HEK293T (cell line): ENCODE data around the gene UEVLD.

Experiments
- CTCF ChIA-PET: fragments of 350-600 bp; formaldehyde crosslinking; extraction: SDS; loops from one replicate; lab custom pipeline; 2021; ENCODE audit warnings: antibody characterized with exemption, inconsistent platforms; lab: Yijun Ruan, JAX
- POLR2A ChIA-PET: fragments of 350-600 bp; formaldehyde crosslinking; extraction: SDS; loops from one replicate; lab custom pipeline; 2020; ENCODE audit warnings: antibody characterized with exemption, inconsistent platforms; lab: Yijun Ruan, JAX
- DNase-seq: peaks from one replicate; pipeline ENCODE4 v3.0.0; 2012; ENCODE audit warnings: mixed read lengths; ENCODE audit errors: extremely low spot score
- ARNT ChIP-seq: fragments of 450-650 bp; IDR thresholded peaks from 2 replicates; pipeline ENCODE4 v1.6.1; 2017; ENCODE audit warnings: mild to moderate bottlenecking
- BHLHE40 ChIP-seq: fragments of 450-650 bp; IDR thresholded peaks from 2 replicates; pipeline ENCODE4 v1.6.1; 2016; ENCODE audit warnings: mild to moderate bottlenecking, moderate library complexity, borderline replicate concordance
- CTBP1 ChIP-seq: fragments of 450-650 bp; IDR thresholded peaks from 2 replicates; pipeline ENCODE4 v1.6.1; 2016; ENCODE audit warnings: borderline replicate concordance
- ELF4 ChIP-seq: fragments of 450-650 bp; IDR thresholded peaks from 2 replicates; pipeline ENCODE4 v1.6.1; 2017; ENCODE audit warnings: antibody characterized with exemption
- FOXA1 ChIP-seq: fragments of 450-650 bp; IDR thresholded peaks from 2 replicates; pipeline ENCODE4 v1.6.1; 2016; ENCODE audit warnings: mild to moderate bottlenecking
- FOXK2 ChIP-seq: fragments of 450-650 bp; IDR thresholded peaks from 2 replicates; pipeline ENCODE4 v1.6.1; 2016; ENCODE audit warnings: mild to moderate bottlenecking
- FOXM1 ChIP-seq: fragments of 450-650 bp; IDR thresholded peaks from 2 replicates; pipeline ENCODE4 v1.6.1; 2017; ENCODE audit warnings: mild to moderate bottlenecking, borderline replicate concordance
- HDGF ChIP-seq: fragments of 450-650 bp; IDR thresholded peaks from 2 replicates; pipeline ENCODE4 v1.6.1; 2017; ENCODE audit warnings: antibody characterized with exemption, borderline replicate concordance
- L3MBTL2 ChIP-seq: fragments of 450-650 bp; conservative IDR thresholded peaks from 2 replicates; pipeline ENCODE4 v1.6.1; 2016; ENCODE audit warnings: mild to moderate bottlenecking
- LEF1 ChIP-seq: fragments of 450-650 bp; IDR thresholded peaks from 2 replicates; pipeline ENCODE4 v1.6.1; 2017; ENCODE audit warnings: mild to moderate bottlenecking, borderline replicate concordance
- NFRKB ChIP-seq: fragments of 450-650 bp; IDR thresholded peaks from 2 replicates; pipeline ENCODE4 v1.6.1; 2016; ENCODE audit warnings: mild to moderate bottlenecking, moderate library complexity
- SP1 ChIP-seq: fragments of 450-650 bp; IDR thresholded peaks from 2 replicates; pipeline ENCODE4 v1.6.1; 2017
- SUZ12 ChIP-seq: fragments of 450-650 bp; IDR thresholded peaks from 2 replicates; pipeline ENCODE4 v1.6.1; 2016; ENCODE audit warnings: mild to moderate bottlenecking
- TARDBP ChIP-seq: fragments of 450-650 bp; IDR thresholded peaks from 2 replicates; pipeline ENCODE4 v1.6.1; 2016
- ZNF384 ChIP-seq: fragments of 450-650 bp; IDR thresholded peaks from 2 replicates; pipeline ENCODE4 v1.6.1; 2016
- TF ChIP-seq, protein P1 (sequence below): fragments of 450-650 bp; IDR thresholded peaks from 2 replicates; pipeline ENCODE4 v1.6.1; 2016

UEVLD gene

DNA sequence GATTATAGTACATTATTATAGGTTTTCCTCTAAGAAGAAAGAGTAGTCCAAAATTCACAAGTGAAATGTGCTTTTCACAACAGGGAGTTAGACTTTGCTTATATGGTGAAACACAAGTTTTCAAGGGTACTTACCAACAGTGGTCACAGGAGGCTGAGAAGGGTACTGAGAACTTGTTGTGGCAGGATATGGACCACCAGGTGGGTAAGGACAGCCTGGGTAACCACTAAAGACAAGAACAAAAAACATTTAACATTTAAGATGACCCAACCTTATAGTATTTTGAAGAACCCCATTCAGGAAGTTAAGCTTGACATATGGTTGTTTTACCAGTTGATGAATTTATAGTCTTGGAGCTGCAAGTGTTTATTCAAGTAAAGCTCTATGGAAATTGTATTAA lies 86.2 kb downstream of the UEVLD start:
- TF ChIP-seq, protein P1, sequence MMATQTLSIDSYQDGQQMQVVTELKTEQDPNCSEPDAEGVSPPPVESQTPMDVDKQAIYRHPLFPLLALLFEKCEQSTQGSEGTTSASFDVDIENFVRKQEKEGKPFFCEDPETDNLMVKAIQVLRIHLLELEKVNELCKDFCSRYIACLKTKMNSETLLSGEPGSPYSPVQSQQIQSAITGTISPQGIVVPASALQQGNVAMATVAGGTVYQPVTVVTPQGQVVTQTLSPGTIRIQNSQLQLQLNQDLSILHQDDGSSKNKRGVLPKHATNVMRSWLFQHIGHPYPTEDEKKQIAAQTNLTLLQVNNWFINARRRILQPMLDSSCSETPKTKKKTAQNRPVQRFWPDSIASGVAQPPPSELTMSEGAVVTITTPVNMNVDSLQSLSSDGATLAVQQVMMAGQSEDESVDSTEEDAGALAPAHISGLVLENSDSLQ = no peak
- TF ChIP-seq BHLHE40 (no peak), SP1 (no peak), CTBP1 (no peak), ARNT (no peak), LEF1 (no peak), ELF4 (no peak), HDGF (no peak)
- DNase-seq = no peak
- ChIA-PET CTCF (no interaction called here), POLR2A (interaction anchor here (0.7 kb wide), 1 partner anchor 24 kb away, joined by 3 read pairs; no protein-coding TSS in a partner anchor)

DNA sequence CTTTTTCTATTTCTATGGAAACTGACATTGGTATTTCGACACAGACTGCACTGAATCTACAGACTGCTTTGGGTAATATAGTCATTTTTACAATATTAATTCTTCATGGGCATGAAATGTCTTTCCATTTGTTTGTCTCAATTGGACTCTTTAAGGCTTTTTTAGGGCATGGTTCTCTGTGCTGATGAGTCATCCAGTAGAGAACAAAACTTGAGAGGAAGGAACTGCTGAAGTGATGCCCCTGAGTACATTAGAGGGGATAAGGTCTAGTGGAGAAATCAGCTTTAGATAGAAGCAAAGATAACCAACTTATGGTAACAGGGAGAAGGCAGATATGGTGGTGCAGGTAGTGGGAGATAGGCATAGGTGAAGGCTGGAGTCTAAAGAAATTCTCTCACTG lies 86.9 kb downstream of the UEVLD start:
- TF ChIP-seq L3MBTL2 (no peak), CTBP1 (no peak), ZNF384 (no peak), TARDBP (no peak), NFRKB (no peak), ARNT (no peak), ELF4 (no peak), FOXK2 (no peak), FOXA1 (no peak), LEF1 (no peak), SUZ12 (no peak)
- ChIA-PET CTCF (no interaction called here), POLR2A (no interaction called here)
- no peak for DNase-seq

DNA sequence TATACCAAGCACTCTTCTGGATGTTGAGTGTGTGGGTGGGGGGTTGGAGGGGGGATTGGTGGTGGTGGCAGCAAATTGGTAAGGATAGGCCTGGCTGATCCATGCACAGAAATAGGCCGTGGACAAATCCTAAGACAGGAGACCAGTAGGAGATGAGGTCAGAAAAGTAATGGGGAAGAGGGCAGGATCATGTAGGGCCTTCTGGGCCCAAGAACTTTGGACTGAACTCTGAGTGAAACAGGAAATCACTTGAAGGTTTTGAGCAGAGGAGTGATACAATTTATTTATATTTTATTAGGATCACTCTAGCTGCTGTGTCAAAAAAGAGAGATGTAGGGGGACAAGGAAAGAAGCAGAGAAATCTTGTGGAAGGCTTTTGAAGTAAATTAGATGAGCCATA lies 90.5 kb downstream of the UEVLD start:
- ChIA-PET CTCF (no interaction called here), POLR2A (no interaction called here)
- DNase-seq = no peak
- TF ChIP-seq FOXK2 (no peak), SP1 (no peak), HDGF (no peak), FOXM1 (no peak), SUZ12 (no peak), NFRKB (no peak), LEF1 (no peak), BHLHE40 (no peak), TARDBP (no peak), ARNT (no peak), FOXA1 (no peak), ZNF384 (no peak), CTBP1 (no peak), ELF4 (no peak), L3MBTL2 (no peak)
- TF ChIP-seq, protein P1 = no peak

DNA sequence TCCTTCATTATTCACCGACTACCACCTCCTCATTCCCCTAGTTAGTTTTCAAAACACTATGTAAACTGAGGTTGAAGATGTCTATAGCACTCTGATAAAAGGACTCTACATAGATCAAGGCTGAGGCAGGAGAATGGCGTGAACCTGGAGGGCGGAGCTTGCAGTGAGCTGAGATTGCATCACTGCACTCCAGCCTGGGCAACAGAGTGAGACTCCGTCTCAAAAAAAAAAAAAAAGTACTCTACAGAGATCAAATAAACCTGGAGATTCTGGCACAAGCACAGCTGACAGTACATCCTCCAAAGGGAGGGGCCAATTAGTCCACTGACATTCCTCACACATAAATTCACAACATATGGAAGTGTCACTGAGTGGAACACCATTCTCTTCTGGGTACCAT lies 92.8 kb downstream of the UEVLD start:
- no peak for TF ChIP-seq ZNF384
- no peak for TF ChIP-seq L3MBTL2
- TF ChIP-seq FOXM1 = no peak
- TF ChIP-seq, protein P1 = no peak
- TF ChIP-seq SP1 = no peak
- no peak for TF ChIP-seq BHLHE40
- TF ChIP-seq FOXK2 = no peak
- no peak for TF ChIP-seq LEF1
- TF ChIP-seq TARDBP = no peak
- no peak for TF ChIP-seq FOXA1
- no peak for TF ChIP-seq ELF4
- no peak for TF ChIP-seq NFRKB
- TF ChIP-seq HDGF = no peak
- no peak for TF ChIP-seq SUZ12
- TF ChIP-seq CTBP1 = no peak
- TF ChIP-seq ARNT = no peak
- ChIA-PET CTCF (no interaction called here), POLR2A (interaction anchor here (1.6 kb wide), 1 partner anchor 31 kb away, joined by 3 read pairs; the partner anchor contains the start of gene TSG101)
- no peak for DNase-seq

DNA sequence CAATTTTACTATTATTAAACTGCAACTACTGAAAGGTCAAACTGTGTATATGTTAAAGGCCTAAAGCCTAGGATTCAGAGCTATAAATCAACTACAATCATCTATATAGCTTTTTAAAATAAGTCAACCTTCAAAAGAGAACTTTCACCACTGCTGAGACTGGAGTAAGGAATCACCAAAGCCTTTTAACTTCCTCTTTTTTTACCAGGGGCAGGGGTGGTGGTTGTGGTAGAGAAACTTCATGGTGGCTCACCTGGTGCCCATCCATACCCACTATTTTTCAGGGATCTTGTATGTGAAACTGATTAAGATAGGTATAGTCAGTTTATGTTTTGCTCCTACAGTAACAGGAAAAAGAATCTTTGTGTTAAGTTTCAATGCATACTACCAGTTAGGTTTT lies 93.3 kb downstream of the UEVLD start:
- no peak for TF ChIP-seq TARDBP
- TF ChIP-seq SP1 = no peak
- TF ChIP-seq FOXA1 = no peak
- no peak for TF ChIP-seq ELF4
- TF ChIP-seq BHLHE40 = no peak
- no peak for TF ChIP-seq CTBP1
- no peak for TF ChIP-seq FOXK2
- TF ChIP-seq SUZ12 = no peak
- no peak for TF ChIP-seq FOXM1
- no peak for TF ChIP-seq ZNF384
- no peak for TF ChIP-seq L3MBTL2
- TF ChIP-seq LEF1 = no peak
- no peak for TF ChIP-seq NFRKB
- TF ChIP-seq, protein P1 = no peak
- no peak for TF ChIP-seq HDGF
- TF ChIP-seq ARNT = no peak
- CTCF ChIA-PET = no interaction called here
- POLR2A ChIA-PET = interaction anchor here (1.6 kb wide), 1 partner anchor 31 kb away, joined by 3 read pairs; the partner anchor contains the start of gene TSG101
- no peak for DNase-seq
